Panc1 (cell line): Measurements from ENCODE around the gene SEL1L3. TPM values are rescaled to one million over a fixed set of nuclear protein-coding genes. Genes with fewer than 3 reads are reported as not detected.

Source experiments
- ATAC-seq: fragments of 200-7000 bp; cut with Tn5 transposase; 2 replicates; pipeline ENCODE4 v1.9.1; 2020; ENCODE audit warnings: mild to moderate bottlenecking, moderate library complexity
- BruUV-seq: library from RNA; stranded (reverse); fragments of 400-500 nt; replicated peaks from 2 replicates; lab custom pipeline; 2021; lab: Mats Ljungman, UMichigan
- CTCF ChIA-PET: fragments of 300-600 bp; sonication (Branson Sonifier 250); formaldehyde crosslinking; loops from one replicate; lab custom pipeline; 2022; ENCODE audit warnings: antibody characterized with exemption; lab: Charles Lee
- POLR2A ChIA-PET: fragments of 300-600 bp; sonication (Branson Sonifier 250); formaldehyde crosslinking; loops from one replicate; lab custom pipeline; 2022; ENCODE audit warnings: antibody characterized with exemption; lab: Charles Lee
- DNase-seq: peaks from one replicate; pipeline ENCODE4 v3.0.0-alpha.2; 2010; ENCODE audit warnings: low read depth, low spot score
- H3K27ac ChIP-seq: 2 replicates; pipeline ENCODE4 v1.5.1; 2011; ENCODE audit warnings: mild to moderate bottlenecking, low read length, inconsistent platforms
- H3K27me3 ChIP-seq: fragments of 200-500 bp; sonication (Bioruptor generic); 2 replicates; pipeline ENCODE4 v1.6.0; 2014; ENCODE audit warnings: low read length, inconsistent platforms; ENCODE audit not compliant: control insufficient read depth, insufficient read depth
- H3K36me3 ChIP-seq: fragments of 200-500 bp; sonication (Bioruptor generic); 2 replicates; pipeline ENCODE4 v1.5.1; 2014; ENCODE audit warnings: inconsistent platforms, mild to moderate bottlenecking, low read length, moderate library complexity; ENCODE audit not compliant: control insufficient read depth, insufficient read depth
- H3K4me1 ChIP-seq: 2 replicates; pipeline ENCODE4 v1.5.1; 2011; ENCODE audit warnings: inconsistent platforms, mild to moderate bottlenecking, low read length, moderate library complexity; ENCODE audit not compliant: control insufficient read depth, insufficient read depth
- H3K4me3 ChIP-seq, 2 experiments: 2 replicates each; pipeline ENCODE4 v1.5.1; 2011 to 2012; ENCODE audit warnings: low read depth in 2 of 2, low read length in 2 of 2, mild to moderate bottlenecking in 2 of 2, inconsistent platforms in 1 of 2, moderate library complexity in 1 of 2
- H3K9me3 ChIP-seq: fragments of 200-500 bp; sonication (Bioruptor generic); 2 replicates; pipeline ENCODE4 v1.5.1; 2014; ENCODE audit warnings: low read depth, mild to moderate bottlenecking, inconsistent platforms, low read length, moderate library complexity; ENCODE audit not compliant: control insufficient read depth, insufficient read depth
- CTCF ChIP-seq: fragments of 450-650 bp; IDR thresholded peaks from 2 replicates; pipeline ENCODE4 v1.5.1; 2017; ENCODE audit warnings: mild to moderate bottlenecking
- POLR2AphosphoS5 ChIP-seq: IDR thresholded peaks from 2 replicates; pipeline ENCODE4 v1.6.1; 2012; ENCODE audit warnings: mild to moderate bottlenecking, low read depth, low read length, moderate library complexity
- REST ChIP-seq, 2 experiments: IDR thresholded peaks; 2 replicates each; pipeline ENCODE4 v1.6.1; 2011 to 2012; ENCODE audit warnings: low read depth in 2 of 2, control low read depth in 1 of 2, low read length in 1 of 2, mild to moderate bottlenecking in 1 of 2, moderate library complexity in 1 of 2; ENCODE audit not compliant: insufficient read depth in 1 of 2
- SIN3A ChIP-seq: IDR thresholded peaks from 2 replicates; pipeline ENCODE4 v1.6.1; 2012; ENCODE audit warnings: low read depth, mild to moderate bottlenecking, low read length, moderate library complexity, borderline replicate concordance; ENCODE audit not compliant: insufficient read depth
- TCF7L2 ChIP-seq: IDR thresholded peaks from 2 replicates; pipeline ENCODE4 v1.6.1; 2011; ENCODE audit warnings: mild to moderate bottlenecking, low read depth, low read length, inconsistent platforms
- in situ Hi-C: cut with HindIII; loops from 2 replicates; pipeline ENCODE4 v1.10.0; 2016; ENCODE audit warnings: low sequenced_read_pairs, low pct_unique_long_range_greater_than_20kb
- intact Hi-C: fragments of 100-400 bp; cut with micrococcal nuclease; formaldehyde crosslinking; loops from one replicate; pipeline ENCODE4 v1.10.0; 2022; ENCODE audit not compliant: unreplicated experiment
- total RNA-seq: library from RNA; stranded (reverse); gene quantifications from one replicate; pipeline ENCODE4 v1.2.1, GENCODE V29; 2021; ENCODE audit not compliant: unreplicated experiment

SEL1L3 gene
- total RNA-seq, 1 experiment from 2014 or later: 1.1 TPM

- ChIA-PET POLR2A (no interaction called here), CTCF (interaction anchor here (0.6 kb wide), 1 partner anchor 394 kb away, joined by 5 read pairs; no protein-coding TSS in a partner anchor)
- no peak overlapping the region for H3K27ac ChIP-seq
- H3K4me3 ChIP-seq: no peak overlapping the region
- H3K27me3 ChIP-seq: no peaks in the 10 kb centered on the region
- no TSS peak for BruUV-seq
- H3K4me1 ChIP-seq: no peaks in the 10 kb centered on the region
- DNase-seq (no peak), ATAC-seq (no peak)
- TF ChIP-seq POLR2AphosphoS5 (no peak), REST (IDR thresholded peaks at IDR 0.05; ENCODE audit: insufficient read depth in 1 of 2, low read depth in 2 of 2, low read length in 1 of 2) (no peak), SIN3A (no peak), TCF7L2 (no peak), CTCF (no peak)
- H3K9me3 ChIP-seq: no peaks in the 10 kb centered on the region
- intact Hi-C loops: no loop called here
- in situ Hi-C loops: no loop called here
- no peaks in the 10 kb centered on the region for H3K36me3 ChIP-seq
Observed at GRCh38 chr4:25883565-25883964, 20.8 kb upstream of the SEL1L3 start.

- ATAC-seq: no peak
- Histone ChIP-seq H3K36me3 (no peaks in the 10 kb centered on the region), H3K27me3 (no peaks in the 10 kb centered on the region), H3K4me1 (no peaks in the 10 kb centered on the region), H3K27ac (no peak overlapping the region), H3K9me3 (no peaks in the 10 kb centered on the region), H3K4me3 (no peak overlapping the region)
- no TSS peak for BruUV-seq
- ChIA-PET POLR2A (no interaction called here), CTCF (no interaction called here)
- in situ Hi-C loops (no loop called here), intact Hi-C loops (no loop called here)
- TF ChIP-seq REST (IDR thresholded peaks at IDR 0.05; ENCODE audit: insufficient read depth in 1 of 2, low read depth in 2 of 2, low read length in 1 of 2) (no peak), CTCF (no peak), TCF7L2 (no peak), POLR2AphosphoS5 (no peak), SIN3A (no peak)
- DNase-seq: no peak
Observed at GRCh38 chr4:25882226-25882625, 19.4 kb upstream of the SEL1L3 start.
